BLaER1 treated with 17β-estradiol and CSF1 and Interleukin-3, amounts not matched to agents 10 nM and 100 nM (cell line): ENCODE results near the gene ADGRV1.

ENCODE experiments used
- H3K27ac ChIP-seq, 11 experiments: shearing (Covaris generic); formaldehyde crosslinking; 2 replicates each; pipeline ENCODE4 v1.8.1; 2022
- H3K27me3 ChIP-seq, 11 experiments: shearing (Covaris generic); formaldehyde crosslinking; 2 replicates each; pipeline ENCODE4 v1.8.1; 2022
- H3K36me3 ChIP-seq, 11 experiments: shearing (Covaris generic); formaldehyde crosslinking; 2 replicates each; pipeline ENCODE4 v1.8.1; 2022
- H3K4me1 ChIP-seq, 10 experiments: shearing (Covaris generic); formaldehyde crosslinking; 2 replicates each; pipeline ENCODE4 v1.8.1; 2022
- H3K4me2 ChIP-seq, 11 experiments: shearing (Covaris generic); formaldehyde crosslinking; 2 replicates each; pipeline ENCODE4 v1.8.1; 2022
- H3K4me3 ChIP-seq, 10 experiments: shearing (Covaris generic); formaldehyde crosslinking; 2 replicates each; pipeline ENCODE4 v1.8.1; 2022
- H3K9ac ChIP-seq, 11 experiments: shearing (Covaris generic); formaldehyde crosslinking; 2 replicates each; pipeline ENCODE4 v1.8.1; 2022
- H3K9me3 ChIP-seq, 11 experiments: shearing (Covaris generic); formaldehyde crosslinking; replicated peaks in 1 of 11; 2 replicates each; pipeline ENCODE4 v1.8.1; 2022
- H4K20me1 ChIP-seq, 11 experiments: shearing (Covaris generic); formaldehyde crosslinking; 2 replicates each; pipeline ENCODE4 v1.8.1; 2022
- Cebpa-rat ChIP-seq, 11 experiments: shearing (Covaris generic); IDR thresholded peaks; 2 replicates each; pipeline ENCODE4 v1.8.1; 2022

The ADGRV1 gene

GRCh38 chr5:91150234-91150633 is 591.6 kb downstream of the ADGRV1 start:
- Histone ChIP-seq H3K9ac (no peak overlapping the region), H3K4me1 (peaks cover 0 to 6% (median 0%) of the 10 kb centered on the region in 10 experiments; a peak in 1 of 20 replicates), H4K20me1 (no peaks in the 10 kb centered on the region), H3K4me3 (no peak overlapping the region), H3K36me3 (0 out of 22 replicates have a peak, but pooled peaks cover 0 to 6% (median 0%) of the 10 kb centered on the region in 11 experiments), H3K9me3 (peaks cover 15 to 29% (median 23%) of the 10 kb centered on the region in 11 experiments), H3K4me2 (no peak overlapping the region), H3K27me3 (no peaks in the 10 kb centered on the region), H3K27ac (no peak overlapping the region)
- no peak for TF ChIP-seq Cebpa-rat (IDR thresholded peaks at IDR 0.05)

GRCh38 chr5:91150636-91151035 is 592.0 kb downstream of the ADGRV1 start:
- Histone ChIP-seq H3K27me3 (no peaks in the 10 kb centered on the region), H3K4me3 (no peak overlapping the region), H3K4me2 (no peak overlapping the region), H3K9me3 (peaks cover 15 to 29% (median 23%) of the 10 kb centered on the region in 11 experiments), H3K27ac (no peak overlapping the region), H4K20me1 (no peaks in the 10 kb centered on the region), H3K36me3 (0 out of 22 replicates have a peak, but pooled peaks cover 0 to 6% (median 0%) of the 10 kb centered on the region in 11 experiments), H3K4me1 (peaks cover 0 to 7% (median 0%) of the 10 kb centered on the region in 10 experiments; a peak in 3 of 20 replicates), H3K9ac (no peak overlapping the region)
- no peak for TF ChIP-seq Cebpa-rat (IDR thresholded peaks at IDR 0.05)

GRCh38 chr5:91151947-91152346 is 593.4 kb downstream of the ADGRV1 start:
- H4K20me1 ChIP-seq = no peaks in the 10 kb centered on the region
- no peaks in the 10 kb centered on the region for H3K27me3 ChIP-seq
- H3K4me1 ChIP-seq = peaks cover 0 to 14% (median 0%) of the 10 kb centered on the region in 10 experiments; a peak in 6 of 20 replicates
- no peak overlapping the region for H3K4me3 ChIP-seq
- H3K36me3 ChIP-seq = 0 out of 22 replicates have a peak, but pooled peaks cover 0 to 6% (median 0%) of the 10 kb centered on the region in 11 experiments
- H3K27ac ChIP-seq = no peak overlapping the region
- H3K9ac ChIP-seq = no peak overlapping the region
- H3K4me2 ChIP-seq = no peak overlapping the region
- H3K9me3 ChIP-seq = peaks cover 15 to 28% (median 23%) of the 10 kb centered on the region in 11 experiments
- no peak for TF ChIP-seq Cebpa-rat (IDR thresholded peaks at IDR 0.05)

GRCh38 chr5:91154338-91154737 is 595.7 kb downstream of the ADGRV1 start:
- H3K27ac ChIP-seq = no peak overlapping the region
- H3K9ac ChIP-seq = no peak overlapping the region
- no peaks in the 10 kb centered on the region for H3K36me3 ChIP-seq
- TF ChIP-seq Cebpa-rat (IDR thresholded peaks at IDR 0.05) = no peak
- H4K20me1 ChIP-seq = no peaks in the 10 kb centered on the region
- H3K9me3 ChIP-seq = peaks cover 0 to 8% (median 4%) of the 10 kb centered on the region in 11 experiments; a peak in 13 of 22 replicates
- H3K4me2 ChIP-seq = no peak overlapping the region
- peaks cover 0 to 18% (median 0%) of the 10 kb centered on the region in 10 experiments; a peak in 6 of 20 replicates for H3K4me1 ChIP-seq
- H3K4me3 ChIP-seq = no peak overlapping the region
- no peaks in the 10 kb centered on the region for H3K27me3 ChIP-seq

GRCh38 chr5:91155274-91155673 is 596.7 kb downstream of the ADGRV1 start:
- Histone ChIP-seq H3K4me1 (peaks cover 0 to 18% (median 0%) of the 10 kb centered on the region in 10 experiments; a peak in 6 of 20 replicates), H3K36me3 (no peaks in the 10 kb centered on the region), H3K27me3 (no peaks in the 10 kb centered on the region), H3K27ac (no peak overlapping the region), H4K20me1 (no peaks in the 10 kb centered on the region), H3K4me2 (no peak overlapping the region), H3K9ac (no peak overlapping the region), H3K9me3 (no peaks in the 10 kb centered on the region), H3K4me3 (no peak overlapping the region)
- no peak for TF ChIP-seq Cebpa-rat (IDR thresholded peaks at IDR 0.05)

- Histone ChIP-seq H3K36me3 (no peaks in the 10 kb centered on the region), H3K9me3 (no peaks in the 10 kb centered on the region), H3K27ac (peak overlapping the region in 2 of 11 experiments; percentile 5 to 43; a peak in 2 of 22 replicates), H3K27me3 (no peaks in the 10 kb centered on the region), H3K4me1 (peaks cover 0 to 26% (median 0%) of the 10 kb centered on the region in 10 experiments; a peak in 6 of 20 replicates), H3K4me2 (peak overlapping the region in 3 of 11 experiments; percentile 4 to 74 (median 66); a peak in 5 of 22 replicates), H4K20me1 (no peaks in the 10 kb centered on the region), H3K4me3 (no peak overlapping the region), H3K9ac (no peak overlapping the region)
- no peak for TF ChIP-seq Cebpa-rat (IDR thresholded peaks at IDR 0.05)
Observed at GRCh38 chr5:91156242-91156641, 597.6 kb downstream of the ADGRV1 start.

- H3K9ac ChIP-seq = no peak overlapping the region
Observed at GRCh38 chr5:91158011-91158410, 599.4 kb downstream of the ADGRV1 start.

GRCh38 chr5:91159647-91160046 is 601.0 kb downstream of the ADGRV1 start:
- H3K4me3 ChIP-seq = no peak overlapping the region
- no peak overlapping the region for H3K27ac ChIP-seq
- H3K36me3 ChIP-seq = no peaks in the 10 kb centered on the region
- H3K27me3 ChIP-seq = no peaks in the 10 kb centered on the region
- peaks cover 6 to 59% (median 21%) of the 10 kb centered on the region in 10 experiments; a peak in 18 of 20 replicates for H3K4me1 ChIP-seq
- TF ChIP-seq Cebpa-rat (IDR thresholded peaks at IDR 0.05) = no peak
- no peak overlapping the region for H3K9ac ChIP-seq
- H3K9me3 ChIP-seq = no peaks in the 10 kb centered on the region
- no peaks in the 10 kb centered on the region for H4K20me1 ChIP-seq
- H3K4me2 ChIP-seq = no peak overlapping the region

More at GRCh38 chr5:91158011-91158410, 599.4 kb downstream of the ADGRV1 start:
- Histone ChIP-seq H4K20me1 (no peaks in the 10 kb centered on the region), H3K4me1 (peaks cover 4 to 42% (median 14%) of the 10 kb centered on the region in 10 experiments; a peak in 18 of 20 replicates), H3K4me2 (no peak overlapping the region), H3K27me3 (no peaks in the 10 kb centered on the region), H3K36me3 (no peaks in the 10 kb centered on the region), H3K9me3 (no peaks in the 10 kb centered on the region), H3K4me3 (no peak overlapping the region), H3K27ac (no peak overlapping the region)
- no peak for TF ChIP-seq Cebpa-rat (IDR thresholded peaks at IDR 0.05)

GRCh38 chr5:91160714-91161285 is 602.2 kb downstream of the ADGRV1 start:
- Histone ChIP-seq H3K36me3 (no peaks in the 10 kb centered on the region), H4K20me1 (no peaks in the 10 kb centered on the region), H3K27ac (peak overlapping the region in 1 of 11 experiments; percentile 89; a peak in 1 of 22 replicates), H3K27me3 (no peaks in the 10 kb centered on the region), H3K4me2 (peak overlapping the region in 3 of 11 experiments; percentile 77 to 82 (median 81); a peak in 6 of 22 replicates), H3K4me1 (peaks cover 6 to 60% (median 21%) of the 10 kb centered on the region in 10 experiments; a peak in 18 of 20 replicates), H3K4me3 (no peak overlapping the region), H3K9me3 (no peaks in the 10 kb centered on the region), H3K9ac (no peak overlapping the region)
- TF ChIP-seq Cebpa-rat (IDR thresholded peaks at IDR 0.05) = no peak
